Activated CD4-positive, CD25-positive, alpha-beta regulatory T cell treated with anti-CD3 and anti-CD28 coated beads, Interleukin-2, amount 50 U/mL, for 16 hours (primary cell): ENCODE data around the gene DMRT3.
"Not testable (repeated sequence)": the region's sequence is repeated elsewhere in the genome, so short reads cannot be mapped to it uniquely, and the experiment has no call there.

Experiments
- DNase-seq: peaks from one replicate; pipeline ENCODE4 v3.0.0-alpha.2; 2020; ENCODE audit warnings: low read depth, low spot score

The DMRT3 gene

DNA sequence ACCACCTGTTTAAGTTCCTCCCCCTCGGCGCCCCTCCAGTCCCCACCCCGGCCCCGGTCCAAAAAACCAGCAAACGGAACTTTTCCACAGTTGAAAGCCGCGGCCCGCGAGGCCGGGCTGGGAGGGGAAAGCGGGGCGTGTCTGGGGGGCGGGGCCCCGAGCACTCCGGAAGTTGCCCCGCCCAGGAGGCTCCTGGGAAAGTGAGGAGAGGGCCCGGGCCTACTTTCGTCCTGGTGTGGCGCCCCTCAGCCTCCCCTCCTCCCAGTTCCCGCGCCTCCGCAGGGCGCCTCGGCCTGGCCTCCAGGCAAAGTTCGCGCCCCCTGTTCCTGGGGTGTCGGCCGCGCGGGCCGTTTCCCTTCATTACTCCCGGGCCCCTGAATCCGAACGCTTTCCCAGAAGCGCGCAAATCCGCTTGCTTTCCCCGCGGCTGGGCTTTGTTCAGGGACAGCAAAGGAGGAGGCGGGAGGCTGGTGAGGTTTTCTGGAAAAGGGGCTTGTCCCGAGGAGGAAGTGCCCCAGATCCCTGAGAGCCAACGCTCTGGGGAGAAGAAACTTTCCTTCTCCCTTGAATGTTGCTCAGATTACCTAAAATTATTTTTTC is 4.5 kb upstream of the DMRT3 start:
- DNase-seq: no peak

DNA sequence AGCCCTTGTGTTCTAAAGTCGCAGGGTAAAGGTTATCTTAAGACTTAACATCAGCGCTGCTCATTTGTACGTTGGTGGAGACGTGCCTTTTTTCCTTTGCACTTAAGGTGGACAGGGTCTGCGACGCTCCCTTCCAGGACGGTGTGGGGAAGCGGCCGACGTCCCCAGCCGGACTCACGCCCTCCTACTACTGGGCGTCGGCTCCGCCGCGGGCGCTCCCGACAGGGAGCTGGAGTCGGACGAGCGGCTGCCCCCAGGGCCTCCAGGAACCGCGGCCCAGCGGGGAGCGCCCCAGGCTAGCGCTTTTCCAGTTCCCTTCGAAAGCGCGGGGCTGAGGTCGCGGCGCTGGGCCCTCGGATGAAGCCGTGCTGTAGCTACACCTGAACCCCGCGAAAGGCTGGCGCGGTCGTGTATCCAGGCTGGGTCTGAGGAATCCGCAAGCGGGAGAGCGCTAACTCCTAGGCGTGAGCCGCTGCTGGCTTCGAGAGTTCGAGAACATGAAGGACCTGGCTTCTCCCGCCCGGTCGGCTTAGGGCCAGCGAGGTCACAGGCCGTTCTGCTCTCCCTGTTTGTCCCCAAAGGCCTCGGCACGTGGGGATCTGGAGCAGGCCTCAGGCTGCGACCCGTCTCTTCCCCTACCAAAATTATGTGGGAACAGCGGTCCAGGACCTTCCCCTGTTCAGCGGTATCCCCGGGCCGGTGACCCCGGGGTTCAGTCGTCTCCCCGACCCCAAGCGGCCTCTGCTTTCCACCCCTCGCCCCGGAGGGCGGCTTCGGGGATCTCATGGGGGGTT is 3.8 kb upstream of the DMRT3 start:
- DNase-seq: no peak

DNA sequence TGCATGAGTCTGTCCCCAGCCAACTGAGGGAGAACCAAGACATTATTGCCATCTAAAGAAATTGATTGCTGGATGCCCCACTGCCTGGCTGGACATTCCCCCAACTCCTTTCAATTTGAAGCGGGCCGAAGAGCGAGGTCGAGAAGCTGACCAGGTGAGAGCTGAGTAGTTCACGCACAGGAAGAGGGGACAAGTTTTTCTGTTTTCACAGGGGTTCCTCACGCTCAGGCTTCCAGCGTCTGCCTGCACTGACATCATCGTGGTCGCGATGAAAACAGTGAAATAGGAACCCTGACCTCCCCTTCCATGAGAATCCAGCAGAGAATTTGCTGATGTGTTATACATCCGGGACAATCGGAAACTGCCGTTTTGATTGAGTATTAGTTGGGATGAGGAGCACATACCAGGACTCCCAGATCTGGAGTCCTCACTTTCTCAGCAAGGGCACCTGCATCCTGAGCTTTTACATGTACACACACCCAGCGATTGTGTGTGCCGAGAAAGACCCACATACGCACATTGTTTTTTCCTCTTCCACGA is 3.1 kb upstream of the DMRT3 start:
- DNase-seq: no peak

DNA sequence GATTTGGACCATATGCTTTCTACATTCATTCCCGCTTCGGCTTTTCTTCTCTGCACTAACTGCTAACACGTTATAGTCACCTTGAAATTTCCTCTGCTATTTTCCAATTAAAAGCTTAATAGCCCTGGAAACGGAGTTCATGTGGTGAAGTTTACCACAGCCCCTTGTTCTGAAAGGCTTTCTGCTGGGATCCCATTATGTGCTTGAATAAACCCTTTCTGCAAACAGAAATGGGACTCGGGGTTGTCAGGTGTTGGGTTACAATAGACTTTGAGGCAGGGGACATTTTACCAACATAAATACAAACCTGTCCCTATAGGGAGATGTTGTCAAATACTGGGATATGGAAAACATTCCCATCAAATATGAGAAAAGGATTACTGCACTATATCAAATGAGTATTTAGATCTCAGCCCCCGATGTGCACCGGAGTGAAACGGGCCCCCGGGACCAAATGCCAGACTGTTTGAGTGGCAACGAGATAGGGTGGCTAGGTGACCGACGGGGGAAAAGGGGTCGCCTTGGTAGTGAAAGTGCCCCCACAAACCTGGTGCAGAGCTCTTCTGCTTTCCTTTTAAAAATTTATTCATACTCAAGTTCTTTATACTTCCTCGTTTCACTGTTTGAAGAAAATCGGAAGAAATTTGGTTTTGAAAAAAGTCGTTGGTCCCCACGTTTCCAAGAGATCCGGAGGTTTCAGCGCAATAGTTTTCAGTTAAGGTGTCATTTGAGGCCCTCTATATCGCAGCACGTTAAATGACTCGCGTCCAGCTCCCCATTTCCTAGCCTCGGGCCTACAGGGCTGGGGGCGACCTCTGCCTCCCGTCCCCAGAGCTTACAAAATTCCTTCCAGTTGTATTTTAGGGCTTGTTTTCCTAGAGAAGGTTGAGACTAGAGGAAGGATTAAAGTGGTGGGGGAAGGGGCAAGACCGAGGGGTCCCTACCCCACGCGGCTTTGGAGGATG is 2.1 kb upstream of the DMRT3 start:
- DNase-seq: no peak

DNA sequence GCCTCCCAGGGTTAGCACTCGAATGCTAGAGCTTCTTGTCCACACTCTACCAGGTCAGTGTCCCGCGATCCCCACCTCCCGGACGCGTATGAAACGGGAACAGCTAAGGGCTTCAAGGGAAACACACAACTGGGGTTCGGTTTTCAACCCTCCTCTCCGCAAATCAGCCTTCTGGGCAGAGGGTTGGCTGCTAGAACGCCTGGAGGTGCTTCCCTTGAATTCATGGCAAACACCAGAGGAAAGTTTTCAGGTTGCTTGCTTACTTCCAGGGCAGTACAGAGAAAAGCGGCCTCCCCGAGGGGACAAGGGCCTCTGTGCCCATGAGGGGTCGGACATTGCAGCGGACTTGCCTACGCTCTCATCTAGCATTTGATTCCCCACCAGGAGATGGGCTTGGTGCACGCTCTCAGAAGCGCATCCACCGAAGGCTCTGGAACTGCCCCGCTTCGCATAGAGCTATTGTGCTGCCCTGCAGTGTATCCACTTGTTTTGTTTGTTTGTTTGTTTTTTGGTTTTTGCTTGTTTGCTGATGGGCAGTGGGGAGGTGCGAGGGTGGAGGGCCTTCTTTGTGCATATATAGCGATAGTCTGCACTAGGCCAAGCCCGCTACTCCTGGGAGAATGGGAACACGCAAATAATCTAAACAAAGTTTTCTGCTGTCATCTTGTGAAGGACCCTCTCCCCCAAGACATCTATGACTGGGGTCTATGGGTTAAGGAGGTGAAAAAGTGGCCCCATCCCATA is 1.3 kb upstream of the DMRT3 start:
- no peak for DNase-seq

- no peak for DNase-seq
Measured at GRCh38 chr9:975740-976257, 656 bp upstream of the DMRT3 start.

- DNase-seq: no peak
Measured at GRCh38 chr9:976943-977837, 735 bp downstream of the DMRT3 start.

- no peak for DNase-seq
Measured at GRCh38 chr9:977838-978830, 1.7 kb downstream of the DMRT3 start.

GRCh38 chr9:979983-980382 is 3.5 kb downstream of the DMRT3 start:
- no peak for DNase-seq

- DNase-seq: no peak
Measured at GRCh38 chr9:980640-981039, 4.2 kb downstream of the DMRT3 start.

- no peak for DNase-seq
Measured at GRCh38 chr9:981491-981898, 5.0 kb downstream of the DMRT3 start.

GRCh38 chr9:982394-983230 is 6.2 kb downstream of the DMRT3 start:
- no peak for DNase-seq

DNA sequence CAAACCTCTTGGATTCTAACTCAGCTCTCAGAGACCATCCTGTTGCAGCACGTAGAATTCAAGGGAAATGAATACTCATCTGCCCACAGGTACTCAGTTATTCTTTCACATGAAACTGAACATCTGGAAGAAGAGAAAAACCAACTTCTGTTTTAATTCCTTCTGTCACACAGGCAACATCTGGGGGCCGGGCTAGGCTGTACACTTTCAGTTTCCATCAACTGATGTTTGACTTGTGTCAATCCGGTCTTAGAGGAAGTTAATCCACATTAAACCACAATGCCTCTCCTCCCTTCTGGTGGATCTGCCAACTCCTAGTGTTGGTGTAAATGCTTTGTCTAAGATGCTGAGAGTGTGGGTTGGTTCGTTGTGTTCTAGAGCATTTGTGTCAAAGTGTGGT is 17.6 kb downstream of the DMRT3 start:
- DNase-seq: no peak

DNA sequence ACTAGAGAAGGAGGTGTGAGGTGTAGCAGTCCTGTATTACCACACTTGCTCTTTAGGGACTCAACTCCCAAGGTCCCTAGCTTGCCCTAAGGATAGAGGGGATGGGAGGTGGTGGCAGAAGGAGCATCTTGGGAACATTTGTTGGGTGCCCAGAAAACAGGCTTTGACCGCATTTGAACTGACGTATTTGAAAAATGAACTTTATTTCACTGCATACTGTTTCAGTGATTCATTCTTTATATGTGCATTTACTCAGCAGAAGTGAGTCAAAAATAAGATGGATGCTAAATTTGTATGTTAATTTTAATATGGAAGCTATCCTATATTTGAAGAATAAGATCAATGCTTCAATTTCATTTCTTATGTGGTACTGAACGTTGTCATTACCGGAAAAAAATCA is 18.7 kb downstream of the DMRT3 start:
- DNase-seq: no peak

DNA sequence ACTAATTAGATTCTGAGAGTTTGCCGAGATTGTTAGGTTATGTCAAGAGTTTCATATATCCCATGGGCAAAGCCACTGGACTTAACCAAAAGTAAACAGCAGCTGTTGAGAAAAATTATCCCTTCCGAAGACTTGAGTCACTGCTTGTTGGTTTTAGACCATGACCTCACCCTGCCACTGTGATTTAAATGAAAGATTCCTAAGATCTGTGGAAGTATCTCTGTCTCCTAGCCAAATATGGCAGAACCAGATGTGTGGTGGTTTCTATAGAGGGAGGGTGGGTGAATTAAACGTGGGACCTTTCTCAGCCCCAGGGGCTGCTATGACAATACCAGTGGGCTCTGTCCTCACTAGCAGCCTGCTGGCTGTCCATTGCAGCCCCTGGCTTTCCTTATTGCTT is 19.3 kb downstream of the DMRT3 start:
- no peak for DNase-seq

DNA sequence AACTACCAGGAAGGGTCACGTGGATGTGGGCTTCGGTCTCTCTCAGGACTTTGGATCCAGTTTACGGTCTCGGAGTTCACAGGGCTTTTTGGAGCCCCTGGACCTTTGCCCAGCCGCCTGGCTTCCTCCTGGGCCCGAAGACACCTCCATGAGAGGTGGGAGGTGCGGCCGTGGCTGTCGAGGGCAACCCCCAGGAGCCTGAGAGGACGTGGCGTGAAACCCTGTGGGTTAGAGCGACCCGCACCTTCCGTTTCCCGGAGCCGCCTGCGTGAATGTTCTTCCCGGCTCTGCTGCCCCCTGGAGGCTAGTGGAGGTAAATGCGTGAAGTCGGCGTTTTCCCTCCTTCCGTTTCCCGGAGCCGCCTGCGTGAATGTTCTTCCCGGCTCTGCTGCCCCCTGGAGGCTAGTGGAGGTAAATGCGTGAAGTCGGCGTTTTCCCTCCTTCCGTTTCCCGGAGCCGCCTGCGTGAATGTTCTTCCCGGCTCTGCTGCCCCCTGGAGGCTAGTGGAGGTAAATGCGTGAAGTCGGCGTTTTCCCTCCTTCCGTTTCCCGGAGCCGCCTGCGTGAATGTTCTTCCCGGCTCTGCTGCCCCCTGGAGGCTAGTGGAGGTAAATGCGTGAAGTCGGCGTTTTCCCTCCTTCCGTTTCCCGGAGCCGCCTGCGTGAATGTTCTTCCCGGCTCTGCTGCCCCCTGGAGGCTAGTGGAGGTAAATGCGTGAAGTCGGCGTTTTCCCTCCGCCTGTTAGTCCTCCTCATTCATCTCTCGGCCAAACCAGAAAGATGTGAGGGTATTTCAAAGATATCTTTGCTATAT is 22.1 kb downstream of the DMRT3 start:
- not testable (repeated sequence) for DNase-seq

- DNase-seq: no peak
Measured at GRCh38 chr9:1001838-1002237, 25.4 kb downstream of the DMRT3 start.
